Activated T-cell treated with anti-CD3 and anti-CD28 coated beads, Interleukin-2, amount 50 U/mL, for 24 hours (primary cell): ENCODE measurements around the gene DST.

Source experiments
- DNase-seq: peaks from one replicate; pipeline ENCODE4 v3.0.0-alpha.2; 2020
- H3K27ac Mint-ChIP-seq: 2 replicates; pipeline ENCODE4 v1.8.0; 2020; ENCODE audit warnings: mild to moderate bottlenecking, mixed read lengths
- H3K27me3 Mint-ChIP-seq: 2 replicates; pipeline ENCODE4 v1.8.0; 2020; ENCODE audit warnings: mixed read lengths
- H3K36me3 Mint-ChIP-seq: 2 replicates; pipeline ENCODE4 v1.8.0; 2020; ENCODE audit warnings: low read depth, mixed read lengths
- H3K4me1 Mint-ChIP-seq: 2 replicates; pipeline ENCODE4 v1.8.0; 2020; ENCODE audit warnings: low read depth, mixed read lengths
- H3K4me3 Mint-ChIP-seq: 2 replicates; pipeline ENCODE4 v1.8.0; 2020; ENCODE audit warnings: mild to moderate bottlenecking, moderate library complexity, mixed read lengths
- H3K9me3 Mint-ChIP-seq: 2 replicates; pipeline ENCODE4 v1.8.0; 2020; ENCODE audit warnings: mixed read lengths

DST gene

GRCh38 chr6:56520218-56520617 lies 122.5 kb downstream of the DST start:
- no peak for DNase-seq
- H3K4me3 Mint-ChIP-seq: no peak overlapping the region
- peaks cover 16% of the 10 kb centered on the region for H3K9me3 Mint-ChIP-seq
- H3K4me1 Mint-ChIP-seq: no peaks in the 10 kb centered on the region
- no peaks in the 10 kb centered on the region for H3K27me3 Mint-ChIP-seq
- no peak overlapping the region for H3K27ac Mint-ChIP-seq
- no peaks in the 10 kb centered on the region for H3K36me3 Mint-ChIP-seq

- H3K27me3 Mint-ChIP-seq: no peaks in the 10 kb centered on the region
- no peaks in the 10 kb centered on the region for H3K36me3 Mint-ChIP-seq
- H3K4me1 Mint-ChIP-seq: no peaks in the 10 kb centered on the region
- no peak for DNase-seq
- H3K4me3 Mint-ChIP-seq: no peak overlapping the region
- no peak overlapping the region for H3K27ac Mint-ChIP-seq
- peaks cover 16% of the 10 kb centered on the region for H3K9me3 Mint-ChIP-seq
These were observed 123.5 kb downstream of the DST start for GRCh38 chr6:56518995-56519767.

- Mint-ChIP-seq H3K4me3 (no peak overlapping the region), H3K27me3 (no peaks in the 10 kb centered on the region)
These were observed 125.4 kb downstream of the DST start for GRCh38 chr6:56517155-56517745.

GRCh38 chr6:56516003-56516402 lies 126.7 kb downstream of the DST start:
- H3K27me3 Mint-ChIP-seq: no peaks in the 10 kb centered on the region
- H3K27ac Mint-ChIP-seq: no peak overlapping the region
- no peaks in the 10 kb centered on the region for H3K4me1 Mint-ChIP-seq
- H3K4me3 Mint-ChIP-seq: no peak overlapping the region
- H3K9me3 Mint-ChIP-seq: peaks cover 16% of the 10 kb centered on the region
- DNase-seq: no peak
- no peaks in the 10 kb centered on the region for H3K36me3 Mint-ChIP-seq

More at GRCh38 chr6:56517155-56517745, 125.4 kb downstream of the DST start:
- Mint-ChIP-seq H3K27ac (no peak overlapping the region), H3K36me3 (no peaks in the 10 kb centered on the region), H3K9me3 (peaks cover 16% of the 10 kb centered on the region), H3K4me1 (no peaks in the 10 kb centered on the region)
- no peak for DNase-seq

GRCh38 chr6:56515081-56515905 lies 127.4 kb downstream of the DST start:
- Mint-ChIP-seq H3K4me1 (no peaks in the 10 kb centered on the region), H3K27me3 (no peaks in the 10 kb centered on the region), H3K27ac (no peak overlapping the region), H3K9me3 (peaks cover 15% of the 10 kb centered on the region), H3K4me3 (no peak overlapping the region), H3K36me3 (no peaks in the 10 kb centered on the region)
- no peak for DNase-seq

- no peaks in the 10 kb centered on the region for H3K4me1 Mint-ChIP-seq
- H3K36me3 Mint-ChIP-seq: no peaks in the 10 kb centered on the region
- no peaks in the 10 kb centered on the region for H3K27me3 Mint-ChIP-seq
- no peak for DNase-seq
- H3K4me3 Mint-ChIP-seq: no peak overlapping the region
- H3K27ac Mint-ChIP-seq: no peak overlapping the region
- H3K9me3 Mint-ChIP-seq: peaks cover 6% of the 10 kb centered on the region
These were observed 128.3 kb downstream of the DST start for GRCh38 chr6:56514395-56514794.

GRCh38 chr6:56513631-56514030 lies 129.1 kb downstream of the DST start:
- H3K27ac Mint-ChIP-seq: no peak overlapping the region
- no peak overlapping the region for H3K4me3 Mint-ChIP-seq
- no peaks in the 10 kb centered on the region for H3K36me3 Mint-ChIP-seq
- no peaks in the 10 kb centered on the region for H3K9me3 Mint-ChIP-seq
- no peak for DNase-seq
- no peaks in the 10 kb centered on the region for H3K27me3 Mint-ChIP-seq
- no peaks in the 10 kb centered on the region for H3K4me1 Mint-ChIP-seq

GRCh38 chr6:56511591-56511990 lies 131.1 kb downstream of the DST start:
- Mint-ChIP-seq H3K4me1 (no peaks in the 10 kb centered on the region), H3K4me3 (no peak overlapping the region), H3K36me3 (no peaks in the 10 kb centered on the region), H3K9me3 (no peaks in the 10 kb centered on the region), H3K27ac (no peak overlapping the region), H3K27me3 (no peaks in the 10 kb centered on the region)
- DNase-seq: no peak

- Mint-ChIP-seq H3K36me3 (no peaks in the 10 kb centered on the region), H3K9me3 (no peaks in the 10 kb centered on the region), H3K27me3 (no peaks in the 10 kb centered on the region), H3K4me3 (no peak overlapping the region), H3K4me1 (no peaks in the 10 kb centered on the region), H3K27ac (no peak overlapping the region)
- DNase-seq: no peak
These were observed 131.6 kb downstream of the DST start for GRCh38 chr6:56510984-56511531.

- Mint-ChIP-seq H3K4me1 (no peaks in the 10 kb centered on the region), H3K9me3 (no peaks in the 10 kb centered on the region), H3K27me3 (no peaks in the 10 kb centered on the region), H3K36me3 (no peaks in the 10 kb centered on the region), H3K4me3 (no peak overlapping the region), H3K27ac (no peak overlapping the region)
- DNase-seq: no peak
These were observed 133.7 kb downstream of the DST start for GRCh38 chr6:56509031-56509430.

GRCh38 chr6:56507517-56507916 lies 135.2 kb downstream of the DST start:
- Mint-ChIP-seq H3K4me3 (no peak overlapping the region), H3K9me3 (no peaks in the 10 kb centered on the region), H3K27ac (no peak overlapping the region), H3K36me3 (no peaks in the 10 kb centered on the region), H3K4me1 (no peaks in the 10 kb centered on the region), H3K27me3 (no peaks in the 10 kb centered on the region)
- no peak for DNase-seq

GRCh38 chr6:56505512-56506260 lies 137.0 kb downstream of the DST start:
- Mint-ChIP-seq H3K4me1 (no peaks in the 10 kb centered on the region), H3K4me3 (no peak overlapping the region), H3K9me3 (no peaks in the 10 kb centered on the region), H3K27me3 (no peaks in the 10 kb centered on the region), H3K36me3 (no peaks in the 10 kb centered on the region), H3K27ac (no peak overlapping the region)
- DNase-seq: no peak

GRCh38 chr6:56501993-56502392 lies 140.7 kb downstream of the DST start:
- Mint-ChIP-seq H3K4me3 (no peak overlapping the region), H3K36me3 (no peaks in the 10 kb centered on the region), H3K4me1 (no peaks in the 10 kb centered on the region), H3K27ac (no peak overlapping the region), H3K9me3 (no peaks in the 10 kb centered on the region), H3K27me3 (no peaks in the 10 kb centered on the region)
- no peak for DNase-seq

GRCh38 chr6:56499095-56499494 lies 143.6 kb downstream of the DST start:
- DNase-seq: no peak
- H3K4me1 Mint-ChIP-seq: no peaks in the 10 kb centered on the region
- H3K36me3 Mint-ChIP-seq: no peaks in the 10 kb centered on the region
- H3K4me3 Mint-ChIP-seq: no peak overlapping the region
- H3K27ac Mint-ChIP-seq: no peak overlapping the region
- H3K27me3 Mint-ChIP-seq: no peaks in the 10 kb centered on the region
- H3K9me3 Mint-ChIP-seq: no peaks in the 10 kb centered on the region
